ENCODE results near the gene ARV1.

DNA sequence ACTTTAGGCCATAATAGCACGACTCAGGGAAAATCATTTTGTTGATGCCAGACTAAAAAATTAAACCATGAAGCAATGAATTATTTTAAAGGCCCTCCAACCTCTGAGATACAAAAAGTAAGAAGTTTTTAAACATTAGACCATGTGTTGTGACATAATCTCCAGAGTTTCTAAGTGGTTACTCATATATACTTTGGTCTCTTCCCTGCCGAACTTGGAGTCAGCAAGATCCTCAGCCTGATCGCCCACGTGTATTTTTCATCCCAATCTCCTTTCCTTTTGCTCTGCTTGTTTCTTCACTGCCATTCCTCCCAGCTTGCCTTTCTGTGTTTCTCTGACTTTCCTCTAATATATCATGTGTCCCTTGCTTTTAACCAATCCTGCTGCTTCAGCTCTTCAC, 3.8 kb downstream of the ARV1 start:
- TF ChIP-seq EP300 (IDR thresholded peaks at IDR 0.05), result no peak
- TF ChIP-seq, protein P1, sequence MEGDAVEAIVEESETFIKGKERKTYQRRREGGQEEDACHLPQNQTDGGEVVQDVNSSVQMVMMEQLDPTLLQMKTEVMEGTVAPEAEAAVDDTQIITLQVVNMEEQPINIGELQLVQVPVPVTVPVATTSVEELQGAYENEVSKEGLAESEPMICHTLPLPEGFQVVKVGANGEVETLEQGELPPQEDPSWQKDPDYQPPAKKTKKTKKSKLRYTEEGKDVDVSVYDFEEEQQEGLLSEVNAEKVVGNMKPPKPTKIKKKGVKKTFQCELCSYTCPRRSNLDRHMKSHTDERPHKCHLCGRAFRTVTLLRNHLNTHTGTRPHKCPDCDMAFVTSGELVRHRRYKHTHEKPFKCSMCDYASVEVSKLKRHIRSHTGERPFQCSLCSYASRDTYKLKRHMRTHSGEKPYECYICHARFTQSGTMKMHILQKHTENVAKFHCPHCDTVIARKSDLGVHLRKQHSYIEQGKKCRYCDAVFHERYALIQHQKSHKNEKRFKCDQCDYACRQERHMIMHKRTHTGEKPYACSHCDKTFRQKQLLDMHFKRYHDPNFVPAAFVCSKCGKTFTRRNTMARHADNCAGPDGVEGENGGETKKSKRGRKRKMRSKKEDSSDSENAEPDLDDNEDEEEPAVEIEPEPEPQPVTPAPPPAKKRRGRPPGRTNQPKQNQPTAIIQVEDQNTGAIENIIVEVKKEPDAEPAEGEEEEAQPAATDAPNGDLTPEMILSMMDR (IDR thresholded peaks at IDR 0.05), result no peak
- no peak for TF ChIP-seq POLR2AphosphoS5 (IDR thresholded peaks at IDR 0.05)
- no peak for TF ChIP-seq POLR2A (IDR thresholded peaks at IDR 0.05)

Measured in suprapubic skin (tissue), 4 donors.